HepG2 (cell line): Measurements from ENCODE around the gene HEXIM1. TPM values are rescaled to one million over a fixed set of nuclear protein-coding genes. Genes with fewer than 3 reads are reported as not detected.

Source experiments
- DNMT1 ChIP-seq: sonication (generic); formaldehyde crosslinking; IDR thresholded peaks from 2 replicates; pipeline ENCODE4 v1.5.1; 2020; ENCODE audit warnings: mild to moderate bottlenecking, missing genetic modification reagents
- GATA4 ChIP-seq: sonication (generic); IDR thresholded peaks from 2 replicates; pipeline ENCODE4 v1.6.1; 2016; ENCODE audit warnings: antibody characterized with exemption, low read depth, borderline replicate concordance
- HMG20B ChIP-seq: conservative IDR thresholded peaks from 2 replicates; pipeline ENCODE4 v1.6.1; 2016; ENCODE audit warnings: missing genetic modification reagents, missing compliant biosample characterization
- JARID2 ChIP-seq: sonication (generic); formaldehyde crosslinking; IDR thresholded peaks from 2 replicates; pipeline ENCODE4 v1.8.1; 2023; ENCODE audit warnings: missing genetic modification reagents, inconsistent platforms; ENCODE audit not compliant: insufficient replicate concordance
- KDM4B ChIP-seq: sonication (generic); formaldehyde crosslinking; IDR thresholded peaks from 2 replicates; pipeline ENCODE4 v1.4.0; 2020; ENCODE audit warnings: missing genetic modification reagents
- KDM6A ChIP-seq: IDR thresholded peaks from 2 replicates; pipeline ENCODE4 v1.6.1; 2016; ENCODE audit warnings: low read depth
- LBX2 ChIP-seq: sonication (generic); formaldehyde crosslinking; IDR thresholded peaks from 2 replicates; pipeline ENCODE4 v1.5.0; 2020; ENCODE audit warnings: missing genetic modification reagents, mild to moderate bottlenecking, borderline replicate concordance
- MAFK ChIP-seq, 2 experiments: IDR thresholded peaks in 1 of 2; conservative IDR thresholded peaks in 1 of 2; 2 replicates each; pipeline ENCODE4 v1.6.1; 2011; ENCODE audit warnings: improper control_type of control experiment in 2 of 2, low read length in 2 of 2
- MLLT10 ChIP-seq: sonication (generic); formaldehyde crosslinking; IDR thresholded peaks from 2 replicates; pipeline ENCODE4 v1.4.0; 2020; ENCODE audit warnings: missing genetic modification reagents
- NFKBIZ ChIP-seq: IDR thresholded peaks from 2 replicates; pipeline ENCODE4 v1.6.1; 2018; ENCODE audit warnings: missing genetic modification reagents, missing compliant biosample characterization
- PATZ1 ChIP-seq: sonication (generic); formaldehyde crosslinking; IDR thresholded peaks from 2 replicates; pipeline ENCODE4 v1.4.0; 2020; ENCODE audit warnings: missing genetic modification reagents
- RCOR2 ChIP-seq: IDR thresholded peaks from 2 replicates; pipeline ENCODE4 v1.6.1; 2016; ENCODE audit warnings: missing biosample characterization, missing genetic modification reagents
- REL ChIP-seq: sonication (generic); formaldehyde crosslinking; conservative IDR thresholded peaks from 2 replicates; pipeline ENCODE4 v1.8.0; 2022; ENCODE audit warnings: mild to moderate bottlenecking, missing genetic modification reagents, moderate library complexity
- RFX1 ChIP-seq: fragments of 450-650 bp; IDR thresholded peaks from 2 replicates; pipeline ENCODE4 v1.6.1; 2017
- RFX5 ChIP-seq: IDR thresholded peaks from 2 replicates; pipeline ENCODE4 v1.6.1; 2011; ENCODE audit warnings: low read depth, low read length, improper control_type of control experiment
- SKIL ChIP-seq: sonication (generic); formaldehyde crosslinking; IDR thresholded peaks from 2 replicates; pipeline ENCODE4 v1.8.0; 2022; ENCODE audit warnings: missing genetic modification reagents, mild to moderate bottlenecking, moderate library complexity, borderline replicate concordance
- TCF7 ChIP-seq: sonication (generic); IDR thresholded peaks from 2 replicates; pipeline ENCODE4 v1.6.1; 2016; ENCODE audit warnings: antibody characterized with exemption, low read depth
- U2AF1 ChIP-seq: fragments of 200-400 bp; formaldehyde crosslinking; optimal IDR thresholded peaks from 2 replicates; pipeline ENCODE3; 2017; ENCODE audit warnings: mild to moderate bottlenecking, low read depth, low read length
- ZBTB34 ChIP-seq: sonication (generic); formaldehyde crosslinking; IDR thresholded peaks from 2 replicates; pipeline ENCODE4 v1.8.0; 2022; ENCODE audit warnings: mild to moderate bottlenecking, missing genetic modification reagents
- ZC3H4 ChIP-seq: sonication (generic); formaldehyde crosslinking; IDR thresholded peaks from 2 replicates; pipeline ENCODE4 v1.4.0; 2020; ENCODE audit warnings: missing genetic modification reagents, borderline replicate concordance
- ZNF121 ChIP-seq: sonication (generic); formaldehyde crosslinking; IDR thresholded peaks from 2 replicates; pipeline ENCODE4 v1.5.0; 2020; ENCODE audit warnings: mild to moderate bottlenecking, missing genetic modification reagents
- ZNF20 ChIP-seq: sonication (generic); formaldehyde crosslinking; IDR thresholded peaks from 2 replicates; pipeline ENCODE4 v1.4.0; 2020; ENCODE audit warnings: mild to moderate bottlenecking, moderate library complexity, missing genetic modification reagents
- ZNF274 ChIP-seq: sonication (generic); formaldehyde crosslinking; IDR thresholded peaks from 2 replicates; pipeline ENCODE4 v1.5.1; 2020; ENCODE audit warnings: mild to moderate bottlenecking, missing genetic modification reagents
- ZNF350 ChIP-seq: sonication (generic); formaldehyde crosslinking; IDR thresholded peaks from 2 replicates; pipeline ENCODE4 v1.4.0; 2020; ENCODE audit warnings: mild to moderate bottlenecking, low read depth, missing genetic modification reagents, borderline replicate concordance
- ZNF44 ChIP-seq: sonication (generic); formaldehyde crosslinking; IDR thresholded peaks from 2 replicates; pipeline ENCODE4 v1.5.1; 2020; ENCODE audit warnings: mild to moderate bottlenecking, missing genetic modification reagents
- ZNF530 ChIP-seq: sonication (generic); formaldehyde crosslinking; IDR thresholded peaks from 2 replicates; pipeline ENCODE4 v1.5.0; 2020; ENCODE audit warnings: low read depth, mild to moderate bottlenecking, missing genetic modification reagents
- ZNF567 ChIP-seq: sonication (generic); formaldehyde crosslinking; IDR thresholded peaks from 2 replicates; pipeline ENCODE4 v1.8.1; 2023; ENCODE audit warnings: mild to moderate bottlenecking, missing genetic modification reagents, borderline replicate concordance
- polyA plus RNA-seq, 8 experiments: library from polyadenylated mRNA; depleted of rRNA in 3 of 8; stranded (reverse) in 7 of 8; unstranded in 1 of 8; fragments of >200 nt; fragmentation: Illumina TruSeq in 4 of 8; extraction: Trizol in 4 of 8; gene quantifications; 2 replicates each; pipeline versions ENCODE4 v1.2.1 to v1.2.3, GENCODE V29; 2011 to 2016; ENCODE audit warnings: low read depth in 4 of 8, missing spikeins in 1 of 8, mixed read lengths in 1 of 8; ENCODE audit not compliant: insufficient read depth in 1 of 8
- total RNA-seq, 5 experiments: library from RNA; depleted of rRNA; stranded (reverse); fragments of >200 nt; fragmentation: Illumina TruSeq; extraction: Trizol; gene quantifications; 2 replicates each; pipeline ENCODE4 v1.2.3, GENCODE V29; 2016; ENCODE audit warnings: low read depth in 1 of 5

The HEXIM1 gene
- total and polyA plus RNA-seq, 2 of the 13 experiments (the other 11 are each of a cell fraction or from before 2014, with no cell fraction given) = 10.5 to 16.6 TPM

- no peak for TF ChIP-seq SKIL (CRISPR knock-in tag)
- no peak for TF ChIP-seq MAFK (conservative IDR thresholded peaks at IDR 0.05 in 1 of 2, IDR thresholded peaks at IDR 0.05 in 1 of 2; ENCODE audit: low read length in 2 of 2)
- no peak for TF ChIP-seq MLLT10 (CRISPR knock-in tag)
- no peak for TF ChIP-seq RFX1
- no peak for TF ChIP-seq LBX2 (CRISPR knock-in tag)
- TF ChIP-seq JARID2 = no peak
- TF ChIP-seq REL (CRISPR knock-in tag) = no peak; the same call in 1 of the 2 replicates
- no peak for TF ChIP-seq KDM4B
- TF ChIP-seq ZNF44 (CRISPR knock-in tag) = no peak
- 0 out of 2 replicates have a peak, but pooled peaks have one; percentile 10 for TF ChIP-seq ZNF350 (CRISPR knock-in tag)
- no peak for TF ChIP-seq KDM6A (CRISPR knock-in tag)
- TF ChIP-seq ZNF20 (CRISPR knock-in tag) = no peak
- peak; percentile 90; the same call in 1 of the 2 replicates for TF ChIP-seq ZC3H4 (CRISPR knock-in tag)
- no peak for TF ChIP-seq U2AF1
- no peak for TF ChIP-seq RCOR2 (CRISPR knock-in tag)
- no peak for TF ChIP-seq ZBTB34 (CRISPR knock-in tag)
- no peak for TF ChIP-seq RFX5
- no peak for TF ChIP-seq DNMT1 (CRISPR knock-in tag)
- no peak for TF ChIP-seq PATZ1 (CRISPR knock-in tag)
- no peak for TF ChIP-seq ZNF274 (CRISPR knock-in tag)
- no peak; the same call in 1 of the 2 replicates for TF ChIP-seq ZNF121
- no peak for TF ChIP-seq ZNF530 (CRISPR knock-in tag)
- no peak for TF ChIP-seq HMG20B (CRISPR knock-in tag)
- peak; percentile 3; the same call in 1 of the 2 replicates for TF ChIP-seq GATA4
- TF ChIP-seq TCF7 = no peak
- no peak for TF ChIP-seq ZNF567 (CRISPR knock-in tag)
- TF ChIP-seq NFKBIZ (CRISPR knock-in tag) = no peak
Measured at GRCh38 chr17:45162025-45162687, 13.9 kb downstream of the HEXIM1 start (continued).
